HCT116 (cell line): ENCODE results near the gene PRR20E. TPM values are rescaled to one million over a fixed set of nuclear protein-coding genes. Genes with fewer than 3 reads are reported as not detected.
"Not testable (repeated sequence)": the region's sequence is repeated elsewhere in the genome, so short reads cannot be mapped to it uniquely, and the experiment has no call there.

ENCODE experiments used
- ATAC-seq: fragments of 200-7000 bp; cut with Tn5 transposase; 2 replicates; pipeline ENCODE4 v1.9.1; 2020; ENCODE audit warnings: mild to moderate bottlenecking, moderate library complexity
- BruUV-seq: library from RNA; stranded (reverse); fragments of 400-500 nt; replicated peaks from 2 replicates; lab custom pipeline; 2021; lab: Mats Ljungman, UMichigan
- CTCF ChIA-PET: fragments of 300-600 bp; sonication (Branson Sonifier 250); formaldehyde crosslinking; loops from one replicate; lab custom pipeline; 2021; ENCODE audit warnings: antibody characterized with exemption; lab: Charles Lee
- POLR2A ChIA-PET: fragments of 300-600, 350-600 bp; sonication (Branson Sonifier 250); formaldehyde crosslinking; loops from one replicate; lab custom pipeline; 2021; ENCODE audit warnings: antibody characterized with exemption; lab: Charles Lee
- RAD21 ChIA-PET, 2 experiments: fragments of 300-600 bp; sonication (Branson Sonifier 250); formaldehyde crosslinking; loops; one replicate each; lab custom pipeline; 2023; ENCODE audit warnings: low total read pairs in 2 of 2; ENCODE audit not compliant: uncharacterized antibody in 2 of 2, unreplicated experiment in 2 of 2, low non-redundant PET in 1 of 2; lab: Charles Lee
- DNase-seq: peaks from one replicate; pipeline ENCODE4 v3.0.0-alpha.2; 2010; ENCODE audit warnings: low read depth, low spot score
- H2AFZ ChIP-seq: fragments of 200-600 bp; shearing (Covaris generic), sonication (generic); 2 replicates; pipeline ENCODE4 v1.6.1; 2017; ENCODE audit warnings: low read depth, mixed run types, mixed read lengths, antibody characterized with exemption, low read length; ENCODE audit not compliant: poor library complexity, severe bottlenecking
- H3K27ac ChIP-seq: 2 replicates; pipeline ENCODE4 v1.5.1; 2012; ENCODE audit warnings: low read depth, low read length
- H3K27me3 ChIP-seq: fragments of 200-600 bp; sonication (generic); 2 replicates; pipeline ENCODE4 v1.6.1; 2016; ENCODE audit warnings: mixed run types, low read length, mixed read lengths; ENCODE audit not compliant: insufficient read depth
- H3K36me3 ChIP-seq, 2 experiments: fragments of 200-500 bp in 1 of 2; fragments of 200-600 bp in 1 of 2; sonication (Bioruptor generic) in 1 of 2; sonication (generic) in 1 of 2; 2 replicates each; pipeline versions ENCODE4 v1.5.1 to v1.6.1; 2014 to 2016; ENCODE audit warnings: low read length in 2 of 2, inconsistent platforms in 1 of 2, mixed read lengths in 1 of 2, mixed run types in 1 of 2; ENCODE audit not compliant: insufficient read depth in 2 of 2, control insufficient read depth in 1 of 2
- H3K4me1 ChIP-seq, 2 experiments: fragments of 200-600 bp in 1 of 2; sonication (generic) in 1 of 2; 2 replicates each; pipeline versions ENCODE4 v1.5.1 to v1.6.1; 2012 to 2017; ENCODE audit warnings: low read length in 2 of 2, inconsistent platforms in 1 of 2, mild to moderate bottlenecking in 1 of 2, mixed read lengths in 1 of 2, mixed run types in 1 of 2, moderate library complexity in 1 of 2; ENCODE audit not compliant: insufficient read depth in 2 of 2, control insufficient read depth in 1 of 2
- H3K4me2 ChIP-seq: fragments of 200-600 bp; sonication (generic); 2 replicates; pipeline ENCODE4 v1.6.1; 2017; ENCODE audit warnings: mixed run types, low read length, mixed read lengths
- H3K4me3 ChIP-seq, 2 experiments: fragments of 200-600 bp in 1 of 2; sonication (generic) in 1 of 2; replicated peaks in 1 of 2; 2 replicates each; pipeline ENCODE4 v1.5.1; 2011 to 2016; ENCODE audit warnings: low read length in 2 of 2, control low read depth in 1 of 2, low read depth in 1 of 2, mild to moderate bottlenecking in 1 of 2, mixed read lengths in 1 of 2, mixed run types in 1 of 2
- H3K79me2 ChIP-seq: fragments of 200-600 bp; sonication (generic); 2 replicates; pipeline ENCODE4 v1.6.1; 2017; ENCODE audit warnings: mild to moderate bottlenecking, mixed run types, low read length, moderate library complexity, mixed read lengths; ENCODE audit not compliant: insufficient read depth
- H3K9ac ChIP-seq: fragments of 200-600 bp; sonication (generic); 2 replicates; pipeline ENCODE4 v1.6.1; 2016; ENCODE audit warnings: low read length, mixed read lengths
- H3K9me2 ChIP-seq: fragments of 200-600 bp; sonication (generic), shearing (Covaris generic); 2 replicates; pipeline ENCODE4 v1.6.1; 2017; ENCODE audit warnings: mixed run types, mild to moderate bottlenecking, moderate library complexity; ENCODE audit not compliant: insufficient read depth
- H3K9me3 ChIP-seq, 2 experiments: fragments of 200-500 bp in 1 of 2; fragments of 200-600 bp in 1 of 2; sonication (Bioruptor generic) in 1 of 2; sonication (generic) in 1 of 2; 2 replicates each; pipeline ENCODE4 v1.6.1; 2014 to 2017; ENCODE audit warnings: low read length in 2 of 2, mixed read lengths in 2 of 2, inconsistent platforms in 1 of 2, low read depth in 1 of 2, mild to moderate bottlenecking in 1 of 2, mixed run types in 1 of 2, moderate library complexity in 1 of 2; ENCODE audit not compliant: control insufficient read depth in 1 of 2, insufficient read depth in 1 of 2
- H4K20me1 ChIP-seq: fragments of 200-600 bp; sonication (generic), shearing (Covaris generic); 2 replicates; pipeline ENCODE4 v1.6.1; 2017; ENCODE audit warnings: mixed run types, mild to moderate bottlenecking, moderate library complexity; ENCODE audit not compliant: insufficient read depth
- intact Hi-C: fragments of 100-400 bp; cut with micrococcal nuclease; formaldehyde crosslinking; loops from 2 replicates; pipeline ENCODE4 v1.10.0; 2022
- total RNA-seq: library from RNA; stranded (reverse); gene quantifications from one replicate; pipeline ENCODE4 v1.2.1, GENCODE V29; 2021; ENCODE audit not compliant: unreplicated experiment

Gene PRR20E
- total RNA-seq, 1 experiment from 2014 or later, result not detected

DNA sequence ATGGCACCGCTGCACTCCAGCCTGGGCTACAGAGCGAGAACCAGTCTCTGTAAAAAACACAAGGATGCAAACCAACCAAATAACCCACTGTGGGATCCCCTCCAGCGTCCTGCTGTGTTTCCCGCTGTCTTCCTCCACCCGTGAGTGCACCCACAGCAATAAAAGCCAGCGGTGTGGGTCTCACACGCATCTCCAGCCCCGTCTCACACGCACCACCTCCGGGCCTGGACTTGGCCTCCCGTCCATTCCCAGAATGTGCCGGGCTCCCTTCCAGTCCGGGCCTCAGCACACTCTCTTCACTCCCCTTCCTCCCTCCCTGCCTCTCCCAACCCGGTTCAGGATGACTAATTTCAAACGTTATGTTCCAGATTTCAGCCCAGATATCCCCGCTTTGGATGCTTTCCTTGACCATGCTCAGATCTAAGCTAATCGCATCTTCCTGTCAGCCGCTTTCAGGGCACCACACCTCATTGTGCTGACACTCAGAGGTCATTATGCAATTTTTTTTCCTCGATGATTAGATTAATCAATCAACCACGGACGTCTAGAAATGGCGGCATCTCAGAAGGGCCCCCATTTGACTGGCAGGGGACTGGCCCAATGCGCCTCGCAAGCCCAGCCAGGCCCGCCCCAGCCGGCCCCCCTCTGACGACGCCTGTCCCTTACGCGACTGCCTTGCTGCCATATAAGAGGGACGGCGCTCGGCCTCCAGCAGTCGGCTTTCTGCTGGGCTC lies 26.6 kb upstream of the PRR20E start, which contains the start of gene PRR20A:
Gene PRR20A, plus strand, starts transcription at position 684 of the 734 bp plus-strand sequence. CDS start 387 bp downstream, outside the sequence.
- H3K9me2 ChIP-seq, H4K20me1 ChIP-seq, H3K27me3 ChIP-seq, intact Hi-C loops, H3K4me3 ChIP-seq, CTCF ChIA-PET, H3K4me2 ChIP-seq, H3K27ac ChIP-seq, RAD21 ChIA-PET, H3K79me2 ChIP-seq, POLR2A ChIA-PET, BruUV-seq, H3K36me3 ChIP-seq, ATAC-seq, H2AFZ ChIP-seq, DNase-seq, H3K4me1 ChIP-seq, H3K9ac ChIP-seq: not testable (repeated sequence)
- H3K9me3 ChIP-seq, result peaks cover 8 to 11% of the 10 kb centered on the region in 2 experiments

DNA sequence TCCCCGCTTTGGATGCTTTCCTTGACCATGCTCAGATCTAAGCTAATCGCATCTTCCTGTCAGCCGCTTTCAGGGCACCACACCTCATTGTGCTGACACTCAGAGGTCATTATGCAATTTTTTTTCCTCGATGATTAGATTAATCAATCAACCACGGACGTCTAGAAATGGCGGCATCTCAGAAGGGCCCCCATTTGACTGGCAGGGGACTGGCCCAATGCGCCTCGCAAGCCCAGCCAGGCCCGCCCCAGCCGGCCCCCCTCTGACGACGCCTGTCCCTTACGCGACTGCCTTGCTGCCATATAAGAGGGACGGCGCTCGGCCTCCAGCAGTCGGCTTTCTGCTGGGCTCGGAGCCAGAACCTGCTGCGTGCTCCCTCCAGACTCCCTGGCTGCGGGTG lies 19.8 kb upstream of the PRR20E start, which contains the start of gene PRR20B:
Gene PRR20B, plus strand, starts transcription at position 301 of the 400 bp plus-strand sequence. CDS start 387 bp downstream, outside the sequence.
- H3K27me3 ChIP-seq, H3K4me2 ChIP-seq, DNase-seq, H3K79me2 ChIP-seq, H3K9me3 ChIP-seq, H4K20me1 ChIP-seq, H2AFZ ChIP-seq, intact Hi-C loops, H3K27ac ChIP-seq, RAD21 ChIA-PET, H3K9ac ChIP-seq, H3K36me3 ChIP-seq, H3K9me2 ChIP-seq, H3K4me1 ChIP-seq, ATAC-seq, H3K4me3 ChIP-seq, POLR2A ChIA-PET, BruUV-seq, CTCF ChIA-PET: not testable (repeated sequence)

DNA sequence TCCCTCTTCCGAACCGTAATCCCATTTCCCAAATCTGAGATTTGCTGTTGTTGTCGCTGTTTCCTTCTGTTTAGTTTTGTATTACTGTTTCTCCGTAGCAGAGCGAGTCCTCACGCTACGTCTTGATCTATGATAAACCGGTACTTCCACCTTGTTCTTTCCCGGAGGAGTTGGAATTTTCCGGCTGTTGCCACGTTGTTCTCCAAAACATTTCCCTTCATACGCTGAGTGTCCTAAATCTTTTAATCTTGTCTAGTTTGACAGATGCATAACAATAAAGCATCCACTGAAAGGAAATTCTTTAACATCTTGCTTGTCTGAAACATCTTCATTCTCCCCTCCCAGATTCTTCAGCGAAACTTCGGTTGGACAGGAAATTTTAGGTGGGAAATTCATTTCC lies 18.9 kb upstream of the PRR20E start:
- H3K9ac ChIP-seq, ATAC-seq, H3K4me3 ChIP-seq, H3K9me2 ChIP-seq, RAD21 ChIA-PET, CTCF ChIA-PET, intact Hi-C loops, DNase-seq, H3K4me1 ChIP-seq, H4K20me1 ChIP-seq, H3K27ac ChIP-seq, H3K27me3 ChIP-seq, H2AFZ ChIP-seq, H3K9me3 ChIP-seq, H3K4me2 ChIP-seq, POLR2A ChIA-PET, H3K79me2 ChIP-seq, H3K36me3 ChIP-seq, BruUV-seq: not testable (repeated sequence)

DNA sequence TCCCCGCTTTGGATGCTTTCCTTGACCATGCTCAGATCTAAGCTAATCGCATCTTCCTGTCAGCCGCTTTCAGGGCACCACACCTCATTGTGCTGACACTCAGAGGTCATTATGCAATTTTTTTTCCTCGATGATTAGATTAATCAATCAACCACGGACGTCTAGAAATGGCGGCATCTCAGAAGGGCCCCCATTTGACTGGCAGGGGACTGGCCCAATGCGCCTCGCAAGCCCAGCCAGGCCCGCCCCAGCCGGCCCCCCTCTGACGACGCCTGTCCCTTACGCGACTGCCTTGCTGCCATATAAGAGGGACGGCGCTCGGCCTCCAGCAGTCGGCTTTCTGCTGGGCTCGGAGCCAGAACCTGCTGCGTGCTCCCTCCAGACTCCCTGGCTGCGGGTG lies 13.2 kb upstream of the PRR20E start, which contains the start of gene PRR20C:
Gene PRR20C, plus strand, starts transcription at position 301 of the 400 bp plus-strand sequence. CDS start 387 bp downstream, outside the sequence.
- RAD21 ChIA-PET, intact Hi-C loops, DNase-seq, BruUV-seq, H3K9me3 ChIP-seq, H3K9me2 ChIP-seq, H4K20me1 ChIP-seq, CTCF ChIA-PET, H3K36me3 ChIP-seq, POLR2A ChIA-PET, H3K4me2 ChIP-seq, H2AFZ ChIP-seq, ATAC-seq, H3K4me1 ChIP-seq, H3K79me2 ChIP-seq, H3K27me3 ChIP-seq, H3K9ac ChIP-seq, H3K4me3 ChIP-seq, H3K27ac ChIP-seq: not testable (repeated sequence)
